Psoas muscle (tissue), 8 donors: ENCODE data around the gene PRTFDC1. TPM values are rescaled to one million over a fixed set of nuclear protein-coding genes. Genes with fewer than 3 reads are reported as not detected.

Experiments
- ATAC-seq, 4 donors: fragments of 200-7000 bp; cut with Tn5 transposase; one replicate each; pipeline ENCODE4 v1.9.1; 2020; ENCODE audit warnings: moderate library complexity in 3 of 4, mild to moderate bottlenecking in 2 of 4
- DNase-seq, 2 donors: peaks; one replicate each; pipeline ENCODE4 v3.0.0-alpha.2; 2020
- H3K27ac ChIP-seq: fragments of 200-600 bp; one replicate; pipeline ENCODE4 v1.8.0; 2022
- H3K27me3 ChIP-seq, 3 donors: fragments of 200-600 bp in 1 of 3; one replicate each; pipeline versions ENCODE4 v1.6.1 to v1.8.0; 2013 to 2022; ENCODE audit warnings: low read length in 2 of 3, mild to moderate bottlenecking in 2 of 3, moderate library complexity in 1 of 3; ENCODE audit not compliant: insufficient read depth in 3 of 3
- H3K36me3 ChIP-seq, 2 donors: fragments of 200-600 bp in 1 of 2; one replicate each; pipeline versions ENCODE4 v1.6.1 to v1.8.0; 2013 to 2022; ENCODE audit warnings: low read depth in 1 of 2, mild to moderate bottlenecking in 1 of 2, moderate library complexity in 1 of 2; ENCODE audit not compliant: insufficient read depth in 1 of 2
- H3K4me1 ChIP-seq: fragments of 200-600 bp; one replicate; pipeline ENCODE4 v1.8.0; 2022
- H3K4me3 ChIP-seq: fragments of 200-600 bp; one replicate; pipeline ENCODE4 v1.8.0; 2022; ENCODE audit warnings: mild to moderate bottlenecking
- H3K9me3 ChIP-seq: fragments of 200-600 bp; one replicate; pipeline ENCODE4 v1.8.0; 2022
- CTCF ChIP-seq: fragments of 200-600 bp; IDR thresholded peaks from one replicate; pipeline ENCODE4 v1.8.0; 2022; ENCODE audit warnings: antibody characterized with exemption
- WGBS, 3 donors: extraction: QIAGEN DNeasy Blood & Tissue Kit; methylation state at CpG; one replicate each; pipeline versions ENCODE4 v1.1.6 to v1.1.7; 2013; 5-methylcytosine and 5-hydroxymethylcytosine counted together
- intact Hi-C, 2 donors: fragments of 100-400 bp; cut with DNase I; formaldehyde crosslinking; loops; one replicate each; pipeline versions ENCODE4 v1.11.0 to v1.14.2; 2022
- polyA plus RNA-seq, 3 donors: library from polyadenylated mRNA; stranded (reverse); fragments of 200-250 nt; gene quantifications; one replicate each; pipeline ENCODE4 v1.2.3, GENCODE V29; 2013
- total RNA-seq, 4 donors: library from RNA; stranded (reverse); fragmentation: NEBNext Ultra II Directional in 2 of 4; extraction: Animal tissue kit (Norgen Biotek cat#: 25700) in 2 of 4; gene quantifications; one replicate each; pipeline versions ENCODE4 v1.2.1 to v1.2.4, GENCODE V29; 2021 to 2023
- donor health status: healthy with polysubstance abuse.
- donor health status: DM: no; HTN: no; CAD: no; lungs with moderate emphysema.
- donor health status: Bipolar disorder and iron deficiency.
- donor health status: healthy.
- donor health status: DM: yes; HTN: yes; CAD: no.
- donor health status: DM: no; HTN: no; CAD: no.
- donor health status: DM: no; HTN: no; CAD: no.
- donor health status: DM: yes; HTN: yes; CAD: no.

Gene PRTFDC1
- total and polyA plus RNA-seq, 7 donors: 0.14 to 0.84 (median 0.43) TPM

DNA sequence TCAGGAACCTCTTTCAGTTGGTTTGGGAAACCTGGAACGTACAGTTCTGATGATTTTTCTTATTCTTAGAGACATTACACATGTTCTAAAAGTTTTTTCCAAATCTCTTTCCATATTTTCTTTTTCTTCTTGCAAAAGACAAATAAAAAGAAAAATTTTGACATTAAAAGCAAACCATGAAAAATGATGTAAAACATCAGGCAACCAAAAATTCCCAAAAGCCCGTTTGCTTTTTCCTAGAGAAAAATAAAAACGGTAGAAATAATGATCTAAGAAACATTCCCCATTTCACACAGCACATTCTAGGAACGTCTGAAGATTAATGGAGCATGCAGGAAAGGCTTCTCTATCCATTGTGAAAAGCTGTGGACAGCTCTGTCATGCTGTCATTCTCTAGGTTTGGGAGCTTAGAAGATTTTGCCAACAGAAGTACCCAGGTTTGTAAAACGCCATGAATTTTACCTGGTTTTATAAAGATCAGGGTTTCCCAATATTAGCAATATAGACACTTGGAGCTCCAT is 11.2 kb upstream of the PRTFDC1 start:
- Histone ChIP-seq H3K9me3 (no peaks in the 10 kb centered on the region), H3K4me1 (no peaks in the 10 kb centered on the region), H3K27me3 (no peaks in the 10 kb centered on the region), H3K36me3 (no peaks in the 10 kb centered on the region), H3K4me3 (no peak overlapping the region), H3K27ac (no peak overlapping the region)
- ATAC-seq: no peak
- TF ChIP-seq CTCF: no peak
- intact Hi-C loops: no loop called here
- WGBS, 3 donors: 25 to 39% (median 31%) methylated on average over 5 of the region's 5 CpGs
- DNase-seq: no peak

GRCh38 chr10:24962995-24963394 is 10.6 kb upstream of the PRTFDC1 start:
- ATAC-seq: peak in 1 of 4 donors; percentile 60
- 58 to 91% (median 84%) methylated on average over 3 of the region's 3 CpGs for WGBS, 3 donors
- no peak for DNase-seq
- TF ChIP-seq CTCF: no peak
- no peak overlapping the region for H3K4me3 ChIP-seq
- no peak overlapping the region for H3K27ac ChIP-seq
- H3K36me3 ChIP-seq: no peaks in the 10 kb centered on the region
- H3K27me3 ChIP-seq: no peaks in the 10 kb centered on the region
- intact Hi-C loops: no loop called here
- H3K4me1 ChIP-seq: no peaks in the 10 kb centered on the region
- H3K9me3 ChIP-seq: no peaks in the 10 kb centered on the region

- Histone ChIP-seq H3K4me3 (no peak overlapping the region), H3K9me3 (no peaks in the 10 kb centered on the region), H3K36me3 (no peaks in the 10 kb centered on the region), H3K4me1 (peaks cover 4% of the 10 kb centered on the region), H3K27ac (no peak overlapping the region), H3K27me3 (no peaks in the 10 kb centered on the region)
- TF ChIP-seq CTCF: no peak
- 88 to 93% (median 93%) methylated on average over 4 of the region's 4 CpGs for WGBS, 3 donors
- DNase-seq: no peak
- intact Hi-C loops: no loop called here
- ATAC-seq: no peak
Observed at GRCh38 chr10:24961582-24961981, 9.2 kb upstream of the PRTFDC1 start.

- Histone ChIP-seq H3K9me3 (no peaks in the 10 kb centered on the region), H3K36me3 (no peaks in the 10 kb centered on the region), H3K27ac (peak overlapping the region; percentile 72), H3K4me3 (no peak overlapping the region), H3K4me1 (peaks cover 4% of the 10 kb centered on the region), H3K27me3 (no peaks in the 10 kb centered on the region)
- no peak for DNase-seq
- intact Hi-C loops: loop anchor here in 1 of 2 donors (5.0 kb wide), 1 partner anchor 237 kb away; the partner anchor contains the start of gene ARHGAP21
- no peak for TF ChIP-seq CTCF
- no peak for ATAC-seq
- WGBS, 3 donors: 57 to 81% (median 71%) methylated on average over 3 of the region's 3 CpGs
Observed at GRCh38 chr10:24959382-24959730, 7.0 kb upstream of the PRTFDC1 start.

DNA sequence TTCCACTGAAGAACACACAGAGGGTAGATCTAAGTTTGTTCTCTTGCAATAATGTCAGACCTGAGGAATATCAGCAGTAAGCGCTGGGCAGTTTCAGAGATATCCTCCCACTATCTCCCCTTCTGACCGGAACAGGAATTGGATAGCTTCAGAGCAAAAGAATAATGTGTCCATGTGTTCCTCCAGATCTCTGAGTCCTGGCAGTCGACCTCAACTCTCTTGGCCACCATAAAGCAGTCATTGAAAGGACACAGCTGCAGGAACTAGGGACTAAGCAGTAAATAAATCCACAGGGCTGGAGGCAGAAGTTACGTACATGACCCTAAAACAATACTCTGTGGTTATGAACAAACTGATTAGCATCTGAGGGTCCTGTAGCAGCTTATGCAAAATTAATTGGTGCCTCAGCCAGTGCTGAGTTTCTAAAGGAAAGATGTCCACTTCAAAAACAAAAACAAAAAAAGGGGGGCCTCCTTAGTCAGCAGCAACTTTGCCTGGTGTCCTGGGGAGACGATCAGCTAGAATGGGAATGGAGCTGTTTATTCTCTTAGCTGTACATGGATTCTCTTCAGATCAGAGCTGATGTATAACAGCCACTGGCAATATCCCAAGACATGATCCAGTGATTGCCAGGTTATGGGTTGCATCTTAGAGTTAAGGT is 6.4 kb upstream of the PRTFDC1 start:
- ATAC-seq (peak; percentile 81 to 91 (median 86)), DNase-seq (no peak)
- TF ChIP-seq CTCF: no peak
- intact Hi-C loops: loop anchor here in 1 of 2 donors (5.0 kb wide), 1 partner anchor 237 kb away; the partner anchor contains the start of gene ARHGAP21
- H3K4me1 ChIP-seq: peaks cover 4% of the 10 kb centered on the region
- peak overlapping the region; percentile 72 for H3K27ac ChIP-seq
- H3K27me3 ChIP-seq: no peaks in the 10 kb centered on the region
- H3K4me3 ChIP-seq: peak overlapping the region; percentile 1
- WGBS, 3 donors: 17 to 23% (median 20%) methylated on average over 5 of the region's 5 CpGs
- no peaks in the 10 kb centered on the region for H3K36me3 ChIP-seq
- H3K9me3 ChIP-seq: no peaks in the 10 kb centered on the region
